Activated CD4-positive, CD25-positive, alpha-beta regulatory T cell treated with anti-CD3 and anti-CD28 coated beads, Interleukin-2, amount 50 U/mL, for 16 hours (primary cell): ENCODE data around the gene ATXN7L3.
"Not testable (repeated sequence)": the region's sequence is repeated elsewhere in the genome, so short reads cannot be mapped to it uniquely, and the experiment has no call there.

ENCODE experiments used
- DNase-seq: peaks from one replicate; pipeline ENCODE4 v3.0.0-alpha.2; 2020; ENCODE audit warnings: low read depth, low spot score

ATXN7L3 gene, protein sequence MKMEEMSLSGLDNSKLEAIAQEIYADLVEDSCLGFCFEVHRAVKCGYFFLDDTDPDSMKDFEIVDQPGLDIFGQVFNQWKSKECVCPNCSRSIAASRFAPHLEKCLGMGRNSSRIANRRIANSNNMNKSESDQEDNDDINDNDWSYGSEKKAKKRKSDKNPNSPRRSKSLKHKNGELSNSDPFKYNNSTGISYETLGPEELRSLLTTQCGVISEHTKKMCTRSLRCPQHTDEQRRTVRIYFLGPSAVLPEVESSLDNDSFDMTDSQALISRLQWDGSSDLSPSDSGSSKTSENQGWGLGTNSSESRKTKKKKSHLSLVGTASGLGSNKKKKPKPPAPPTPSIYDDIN

DNA sequence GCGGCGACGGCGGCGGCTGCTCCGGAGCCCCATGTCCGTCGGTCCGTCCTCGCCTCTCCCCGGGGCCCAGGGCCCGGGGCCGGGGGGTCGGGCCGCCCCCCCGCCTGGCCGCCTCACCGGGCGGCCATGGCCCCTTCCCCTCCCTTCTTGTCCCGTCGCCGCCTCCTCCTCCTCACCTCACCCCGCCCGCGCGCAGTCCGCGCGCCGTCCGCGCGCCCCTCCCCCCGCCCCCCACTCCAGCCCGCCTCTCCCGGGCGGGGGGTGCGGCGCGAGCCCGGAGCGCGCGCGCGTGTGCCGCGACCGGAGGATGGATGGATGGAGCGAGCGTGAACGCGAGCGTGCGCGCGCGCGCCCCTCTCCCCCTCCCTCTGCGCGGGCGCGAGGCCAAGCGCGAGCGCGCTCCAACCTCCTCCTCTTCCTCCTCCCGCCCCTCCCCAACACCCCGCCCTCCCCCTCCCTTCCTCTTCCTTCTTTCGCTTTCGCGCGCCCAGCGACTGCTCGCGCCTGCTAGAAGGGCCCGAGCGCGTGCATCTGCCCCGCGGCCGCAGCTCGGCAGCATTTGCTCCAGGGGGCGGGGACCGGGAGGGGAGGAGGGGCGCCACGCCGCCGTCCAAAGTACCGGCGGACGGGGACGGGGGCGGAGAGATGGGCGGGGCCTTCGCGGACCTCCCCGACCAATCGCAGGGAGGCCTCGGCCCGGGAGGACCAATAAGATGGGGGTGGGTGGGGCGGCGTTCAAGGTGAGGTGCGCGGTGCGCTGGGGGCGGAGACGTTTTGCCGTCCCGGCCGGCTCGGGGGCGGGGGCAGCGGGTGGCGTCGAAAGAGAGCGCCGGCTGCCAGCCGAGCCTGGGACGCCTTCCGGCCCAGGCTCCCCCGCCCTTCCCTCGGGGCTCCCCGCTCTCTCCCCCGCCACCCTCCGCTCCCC is at the start of gene ATXN7L3:
Gene ATXN7L3 (minus strand): TSS at position 332 of the 925 bp plus-strand sequence. CDS start 1,814 bp downstream, outside the sequence.
- peak; percentile 99 for DNase-seq

DNA sequence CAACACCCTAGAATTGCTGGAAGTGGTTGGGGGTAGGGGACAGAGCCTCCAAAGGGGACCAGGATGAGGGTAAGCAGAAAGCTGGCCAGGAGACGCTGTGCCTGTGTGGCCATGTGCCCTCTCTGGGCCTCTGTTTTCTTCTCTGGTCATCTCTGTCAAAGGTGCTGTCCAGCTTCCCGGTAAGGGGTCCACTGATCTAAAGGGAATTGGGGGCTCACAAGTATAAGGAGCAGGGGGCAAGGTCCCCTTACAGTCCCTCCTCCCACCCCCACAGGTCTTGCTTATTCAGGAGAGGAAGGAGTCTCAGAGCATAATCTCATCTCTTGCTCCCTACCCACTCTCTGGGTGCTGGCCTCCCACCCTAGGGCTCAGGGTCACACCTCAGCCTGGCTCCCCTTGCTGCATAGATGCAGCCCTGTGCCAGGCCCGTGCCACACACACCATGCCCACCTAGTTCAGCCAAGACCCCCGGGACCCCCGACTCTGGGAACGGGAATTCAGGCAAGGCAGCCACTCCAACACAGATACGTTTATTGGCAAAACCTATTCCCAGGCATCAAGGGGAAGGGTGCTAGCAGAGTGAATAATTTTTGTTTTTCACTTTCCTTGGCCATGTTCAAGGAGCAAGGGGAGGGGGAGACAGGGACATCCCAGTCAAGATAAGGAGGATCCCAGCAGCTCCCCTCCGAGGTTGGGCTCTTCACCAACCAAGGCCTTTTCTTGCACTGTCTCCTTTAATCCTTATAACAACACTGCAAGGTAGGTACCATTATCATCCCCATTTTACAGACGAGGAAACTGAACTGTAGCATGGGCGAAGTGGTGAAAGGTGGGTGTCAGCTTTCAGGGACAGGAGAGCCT is 48.4 kb upstream of the ATXN7L3 start:
- no peak for DNase-seq

DNA sequence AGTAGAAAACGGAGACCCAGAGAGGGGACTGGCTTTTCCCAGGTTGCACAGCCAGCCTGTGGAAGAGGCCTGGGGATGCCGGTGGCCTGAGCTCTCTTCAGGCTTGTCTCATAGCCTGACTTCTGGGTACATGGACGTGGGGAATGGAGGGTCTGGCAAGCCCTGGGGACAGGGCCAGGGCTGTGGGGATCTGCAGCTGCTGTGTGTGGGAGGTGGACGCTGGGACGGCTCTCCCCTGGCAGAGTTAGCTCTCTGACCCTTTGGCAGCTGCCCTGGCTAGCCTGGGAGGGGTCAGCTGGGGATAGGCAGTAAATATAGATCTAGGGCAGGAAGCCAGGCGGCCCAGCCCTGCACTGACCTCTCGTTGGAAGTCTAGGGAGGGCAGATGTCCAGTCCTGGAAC is 47.8 kb upstream of the ATXN7L3 start:
- DNase-seq: no peak

DNA sequence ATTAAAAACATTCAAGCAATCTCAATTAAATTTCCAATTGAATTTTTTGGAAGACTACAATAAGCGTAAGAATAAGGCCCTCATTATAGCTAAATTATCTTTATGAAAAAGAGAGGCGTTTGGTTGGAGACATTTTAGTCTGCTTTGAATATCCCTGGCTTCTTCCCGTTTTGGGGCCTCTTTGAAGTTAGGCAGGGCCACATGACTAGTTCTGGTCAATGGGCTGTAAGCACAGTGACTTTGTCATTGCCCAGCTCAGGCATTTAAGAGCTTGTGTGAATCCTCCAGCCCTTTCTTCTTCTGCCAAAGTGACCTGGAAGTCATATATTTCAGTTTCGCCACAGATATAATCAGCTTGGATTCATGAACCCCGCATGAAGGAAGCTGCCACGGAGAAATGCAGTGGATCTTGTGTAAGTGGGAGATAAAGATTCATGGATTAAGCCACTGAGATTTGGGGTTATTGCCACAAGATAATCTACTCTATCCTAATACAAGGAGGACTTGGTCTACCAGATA is 41.5 kb upstream of the ATXN7L3 start:
- DNase-seq: no peak

DNA sequence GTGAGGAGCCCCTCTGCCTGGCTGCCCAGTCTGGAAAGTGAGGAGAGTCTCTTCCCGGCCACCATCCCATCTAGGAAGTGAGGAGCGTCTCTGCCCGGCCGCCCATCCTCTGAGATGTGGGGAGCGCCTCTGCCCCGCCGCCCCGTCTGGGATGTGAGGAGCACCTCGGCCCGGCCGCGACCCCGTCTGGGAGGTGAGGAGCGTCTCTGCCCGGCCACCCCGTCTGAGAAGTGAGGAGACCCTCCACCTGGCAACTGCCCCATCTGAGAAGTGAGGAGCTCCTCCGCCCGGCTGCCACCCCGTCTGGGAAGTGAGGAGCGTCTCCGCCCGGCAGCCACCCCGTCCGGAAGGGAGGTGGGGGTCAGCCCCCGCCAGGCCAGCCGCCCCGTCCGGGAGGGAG is 38.2 kb upstream of the ATXN7L3 start:
- DNase-seq: not testable (repeated sequence)

DNA sequence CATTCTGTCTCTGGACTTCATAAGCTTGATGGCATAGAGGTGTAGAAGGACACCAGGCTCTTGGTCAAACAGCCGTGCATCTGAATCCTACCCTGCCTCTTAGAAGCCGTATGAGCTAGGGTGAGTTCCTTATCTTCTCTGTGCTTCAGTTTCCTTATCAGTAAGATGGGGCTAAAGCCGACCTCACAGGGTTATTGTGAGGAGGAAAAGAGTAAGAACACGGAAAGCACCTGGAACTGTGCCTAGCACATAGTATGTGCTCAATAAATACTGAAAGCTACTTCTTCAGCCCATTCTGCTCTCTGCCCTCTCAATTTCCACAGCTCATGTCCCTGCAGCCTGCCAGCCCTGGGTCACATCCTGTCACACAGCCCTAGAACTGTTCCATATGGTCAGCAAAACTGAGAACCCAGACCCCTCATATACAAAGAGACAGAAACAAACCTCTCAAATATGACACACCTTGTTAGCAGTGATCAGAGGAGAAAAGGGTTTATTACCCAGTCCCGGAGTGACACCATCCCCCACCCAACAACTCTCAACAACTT is 36.8 kb upstream of the ATXN7L3 start:
- DNase-seq: no peak

DNA sequence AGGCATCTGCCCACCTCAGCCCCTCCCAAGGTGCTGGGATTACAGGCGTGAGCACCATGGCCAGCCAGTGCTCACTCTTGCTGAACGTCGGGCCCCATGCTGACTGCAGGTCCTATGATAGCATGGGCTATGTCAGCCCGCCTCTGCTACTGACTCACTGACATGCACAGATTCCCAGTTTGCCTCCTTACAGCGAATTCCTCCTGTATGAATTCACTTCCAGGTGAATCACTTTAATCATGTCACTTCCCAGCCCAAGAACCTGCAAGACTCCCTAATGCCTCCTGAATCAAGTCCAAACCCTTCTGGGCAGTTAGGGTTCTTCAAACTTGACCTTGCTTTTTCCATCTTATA is 35.9 kb upstream of the ATXN7L3 start:
- DNase-seq: no peak

DNA sequence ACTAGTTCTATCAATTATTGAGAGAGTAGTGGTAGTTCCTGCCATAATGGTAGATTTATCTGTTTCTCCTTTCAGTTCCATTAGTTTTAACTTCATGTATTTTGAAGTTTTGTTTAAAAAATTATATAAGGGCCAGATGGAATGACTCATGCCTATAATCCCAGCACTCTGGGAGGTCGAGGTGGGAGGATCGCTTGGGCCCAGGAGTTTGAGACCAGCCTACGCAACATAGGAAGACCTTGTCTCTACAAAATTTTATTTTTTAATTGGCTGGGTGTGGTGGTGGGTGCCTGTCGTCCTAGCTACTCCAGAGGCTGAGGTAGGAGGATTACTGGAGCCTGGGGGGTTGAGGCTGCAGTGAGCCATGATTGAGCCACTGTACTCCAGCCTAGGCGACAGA is 33.9 kb upstream of the ATXN7L3 start:
- DNase-seq: no peak

DNA sequence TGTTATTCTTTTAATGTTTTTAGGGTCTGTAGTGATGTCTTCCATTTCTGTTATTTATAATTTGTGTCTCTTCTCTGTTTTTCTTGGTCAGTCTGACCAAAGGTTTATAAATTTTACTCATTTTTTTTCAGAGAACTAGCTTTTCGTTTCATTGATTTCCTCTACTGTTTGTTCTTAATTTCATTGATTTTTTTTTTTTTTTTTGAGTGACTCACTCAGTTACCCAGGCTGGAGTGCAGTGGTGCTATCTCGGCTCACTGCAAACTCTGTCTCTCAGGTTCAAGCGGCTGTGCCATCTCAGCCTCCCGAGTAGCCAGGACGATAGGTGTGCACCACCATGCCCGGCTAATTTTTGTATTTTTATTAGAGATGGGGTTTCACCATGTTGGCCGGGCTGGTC is 32.4 kb upstream of the ATXN7L3 start:
- DNase-seq: no peak

DNA sequence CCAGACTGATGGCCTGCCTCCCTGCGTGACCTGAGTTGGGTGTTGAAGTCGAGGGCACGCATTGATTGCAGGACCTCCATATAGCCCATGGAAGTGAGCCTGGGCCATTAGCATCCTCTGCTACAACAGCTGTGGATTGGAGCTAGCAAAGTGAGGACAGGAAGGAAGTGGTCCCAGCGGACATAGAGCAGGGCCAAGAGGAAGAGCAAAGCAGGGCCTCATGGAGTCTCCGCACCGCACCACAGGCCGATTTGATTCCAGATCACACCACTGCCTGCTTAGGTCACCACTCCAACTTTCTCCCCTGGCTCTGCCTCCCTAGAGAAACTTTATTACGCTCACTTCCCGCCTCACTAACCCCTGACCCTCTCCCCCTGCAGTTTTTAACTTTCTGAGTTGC is 30.5 kb upstream of the ATXN7L3 start:
- no peak for DNase-seq

DNA sequence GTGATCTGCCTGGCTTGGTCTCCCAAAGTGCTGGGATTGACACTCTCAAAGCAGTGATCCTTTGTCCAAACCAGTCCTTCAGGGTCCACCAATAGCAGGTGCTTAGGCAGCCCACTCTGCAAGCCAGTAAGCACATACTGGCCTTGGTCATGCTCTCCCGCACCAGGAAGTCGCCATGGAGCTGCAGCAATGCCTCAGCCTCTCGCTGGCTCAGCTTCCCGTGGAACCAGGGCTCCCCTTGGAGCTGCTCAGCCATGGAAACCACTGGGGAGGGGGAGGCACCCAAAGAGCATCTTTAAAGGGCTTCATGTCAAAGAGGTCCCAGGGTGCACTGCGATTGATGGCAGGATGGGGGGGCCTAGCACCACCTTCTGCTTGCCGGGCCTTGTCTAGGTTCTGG is 29.4 kb upstream of the ATXN7L3 start:
- no peak for DNase-seq

DNA sequence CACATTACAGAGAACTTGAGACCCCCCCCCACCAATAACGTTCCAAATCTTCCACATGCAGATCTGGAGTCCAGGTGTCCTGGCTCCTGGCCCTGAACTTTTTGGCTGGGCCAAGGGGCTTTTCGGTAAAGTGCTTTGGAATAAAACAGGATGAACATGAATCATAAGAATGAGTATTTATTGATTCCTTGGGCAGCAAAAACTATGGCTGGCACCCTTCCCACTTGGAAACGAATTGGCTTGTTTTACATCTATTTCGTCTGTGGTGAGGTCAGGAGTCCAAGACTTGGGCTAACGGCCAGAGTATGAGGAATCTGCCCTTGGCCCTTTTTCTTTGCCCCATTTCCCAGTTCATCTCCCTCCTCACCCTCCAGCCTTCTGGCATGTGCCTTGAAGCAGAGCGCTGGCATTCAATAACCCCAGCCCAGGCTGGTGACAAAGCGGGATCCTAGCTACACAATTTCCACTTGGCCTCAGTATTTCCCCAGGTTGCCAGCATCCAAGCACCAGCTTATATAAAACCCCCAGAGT is 23.9 kb upstream of the ATXN7L3 start:
- no peak for DNase-seq

DNA sequence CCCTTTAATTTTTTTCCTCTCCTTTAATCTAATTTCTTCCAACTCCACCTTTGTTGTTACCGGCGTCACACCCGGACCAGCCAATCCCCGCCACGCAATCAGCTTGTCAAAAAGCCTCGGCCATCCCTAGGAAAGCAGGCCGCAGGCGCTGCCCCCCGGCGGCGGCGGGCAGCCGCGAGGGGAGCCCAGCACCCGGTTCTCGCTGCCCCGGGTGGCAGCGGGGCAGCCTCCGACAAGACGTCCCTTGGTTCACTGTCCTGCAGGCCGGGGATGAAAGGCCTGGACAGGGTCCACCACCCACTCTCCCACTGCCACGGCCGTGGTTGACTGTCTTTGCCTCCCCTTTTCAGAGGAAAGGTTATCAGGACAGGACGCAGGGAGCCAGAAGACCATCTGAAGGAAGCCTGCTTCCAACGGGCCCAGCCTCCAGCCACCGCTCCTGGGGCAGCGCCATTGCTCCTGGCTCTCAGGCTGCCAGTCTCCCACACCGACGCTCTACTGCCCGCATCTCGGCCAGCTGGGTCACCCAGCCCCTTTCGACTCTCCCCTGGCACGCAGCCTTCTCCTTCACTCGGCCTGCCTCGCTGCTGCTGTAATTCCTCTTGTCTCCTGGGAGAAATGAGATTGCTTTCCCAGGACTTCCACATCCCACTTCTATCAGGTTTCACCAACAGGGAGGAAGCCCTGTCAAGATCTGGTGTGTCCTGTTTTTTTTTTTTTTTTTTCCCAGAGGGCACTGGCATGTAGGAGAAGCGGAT is 22.6 kb upstream of the ATXN7L3 start:
- DNase-seq: no peak

DNA sequence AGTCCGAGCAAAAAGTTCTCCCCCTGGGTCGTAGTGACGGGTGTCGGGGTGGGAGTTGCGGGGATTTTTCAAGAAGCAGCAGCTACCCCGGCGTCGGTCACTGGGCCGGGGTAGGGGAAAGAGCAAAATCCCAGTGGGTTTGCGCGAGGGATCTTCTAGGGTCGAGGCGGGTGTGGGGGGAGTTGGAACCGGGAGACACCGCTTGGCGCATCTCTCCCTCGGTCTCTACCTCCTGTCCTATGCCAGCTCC is 22.1 kb upstream of the ATXN7L3 start:
- DNase-seq: no peak

DNA sequence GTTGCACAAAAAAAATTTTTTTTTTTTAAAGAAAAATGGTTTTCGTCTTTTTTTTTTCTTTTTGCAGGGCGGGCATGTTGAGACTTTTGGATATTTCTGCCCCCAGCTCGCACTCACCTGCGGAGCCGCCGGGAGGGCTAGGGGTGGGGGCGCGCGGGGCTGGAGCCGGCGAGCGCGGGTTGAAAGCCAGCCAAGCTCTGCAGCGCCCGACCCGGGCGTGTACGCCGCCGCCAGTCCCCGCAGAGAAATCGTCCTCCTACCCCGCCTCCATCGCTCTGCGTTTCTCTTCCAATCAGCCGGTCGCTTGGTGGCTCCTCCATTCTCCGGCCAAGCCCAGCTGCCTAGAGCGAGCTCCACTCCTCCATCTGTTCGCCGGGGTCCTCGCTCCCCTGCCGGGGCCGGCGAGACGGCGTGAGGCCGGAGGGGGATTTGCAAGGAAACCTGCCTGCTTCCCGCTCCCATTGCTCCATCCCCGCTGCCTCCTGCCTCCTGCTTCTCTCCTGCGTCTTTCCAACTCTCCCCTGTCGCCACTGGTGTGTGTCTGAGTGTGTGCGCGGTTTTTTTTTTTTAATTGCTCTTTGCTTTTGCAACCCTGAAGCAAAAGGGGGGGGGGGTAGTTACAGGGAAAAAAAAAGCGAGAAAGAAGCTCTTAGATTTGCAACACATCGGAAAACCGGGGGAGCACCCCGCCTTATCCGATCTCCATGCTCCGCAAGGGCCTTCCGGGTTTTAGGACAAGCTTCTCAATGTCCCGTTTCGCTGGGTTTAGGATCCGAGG is 21.6 kb upstream of the ATXN7L3 start:
- DNase-seq: no peak

DNA sequence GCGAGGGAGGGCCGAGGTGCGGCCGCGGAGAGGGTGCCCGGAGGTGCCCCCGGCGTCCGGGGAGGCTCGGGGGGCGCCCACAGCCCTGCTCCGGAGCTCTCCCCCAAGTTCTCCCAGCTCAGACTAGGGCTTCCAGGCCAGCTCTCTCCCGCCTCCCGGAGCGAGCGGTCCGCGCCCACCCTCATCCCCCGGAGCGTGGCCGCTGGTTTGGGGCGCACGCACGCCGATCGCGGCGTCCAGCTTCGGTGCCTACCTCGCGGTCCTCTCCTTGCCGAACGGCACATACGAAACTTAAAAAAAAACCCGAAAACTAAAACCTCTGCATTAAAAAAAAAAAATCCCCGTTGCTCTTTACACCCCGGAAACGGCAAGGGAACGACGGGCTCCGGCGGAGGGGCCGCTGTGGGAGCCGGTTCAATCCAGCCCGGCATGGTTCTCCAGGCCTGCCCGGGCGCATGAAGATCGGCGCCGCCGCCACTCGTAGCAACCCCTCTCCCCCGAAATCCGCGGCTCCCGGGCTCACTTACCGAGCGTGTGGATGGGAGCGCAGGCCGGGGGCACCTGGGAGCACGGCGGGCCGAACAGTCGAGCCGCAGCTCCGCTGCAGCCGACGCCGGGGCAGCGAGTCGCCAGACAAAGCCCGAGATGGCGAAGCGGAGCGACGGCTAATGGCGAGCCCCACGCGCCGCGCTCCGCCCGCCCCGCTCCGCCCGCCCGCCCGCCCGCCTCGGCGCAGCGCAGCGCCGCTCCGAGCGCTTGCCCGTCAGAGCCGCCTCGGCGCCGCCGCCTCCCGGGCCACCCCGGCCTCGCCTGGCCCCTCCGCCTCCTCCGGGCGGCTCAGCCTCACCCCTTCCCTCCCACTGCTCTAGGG is 20.8 kb upstream of the ATXN7L3 start:
- no peak for DNase-seq

DNA sequence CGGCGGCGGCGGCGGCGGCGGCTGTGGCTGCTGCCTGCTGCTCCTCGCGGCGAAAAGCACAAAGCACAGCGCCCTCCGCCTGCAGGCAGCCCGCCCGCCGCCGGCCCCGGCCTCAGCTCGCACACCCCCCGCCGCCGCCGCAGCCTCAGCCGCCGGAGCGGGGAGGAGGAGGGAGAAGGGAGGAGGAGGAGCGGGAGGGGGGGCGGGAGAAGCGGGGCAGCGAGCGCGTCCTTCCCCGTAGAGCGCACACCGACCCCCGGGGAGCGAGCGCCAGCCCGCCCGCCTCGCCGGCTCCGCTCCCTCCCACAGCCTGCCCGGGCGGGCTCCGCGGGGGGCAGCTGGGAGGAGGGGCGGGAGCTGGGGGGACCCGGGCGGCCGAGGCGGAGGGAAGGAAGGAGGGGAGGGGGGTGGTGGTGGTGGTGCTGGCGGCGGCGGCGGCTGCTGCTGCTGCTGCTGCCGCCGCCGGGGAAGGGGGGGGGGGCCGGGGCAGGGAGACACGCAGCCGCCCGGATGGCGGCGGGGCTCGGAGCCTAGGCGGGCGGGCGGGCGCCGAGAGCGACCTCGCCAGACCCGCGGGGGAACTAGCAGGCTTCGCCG is 20.0 kb upstream of the ATXN7L3 start, which contains the start of gene UBTF:
Gene UBTF (minus strand): TSS at position 60 of the 597 bp plus-strand sequence. CDS start 1,446 bp downstream, outside the sequence.
- DNase-seq: peak; percentile 38

DNA sequence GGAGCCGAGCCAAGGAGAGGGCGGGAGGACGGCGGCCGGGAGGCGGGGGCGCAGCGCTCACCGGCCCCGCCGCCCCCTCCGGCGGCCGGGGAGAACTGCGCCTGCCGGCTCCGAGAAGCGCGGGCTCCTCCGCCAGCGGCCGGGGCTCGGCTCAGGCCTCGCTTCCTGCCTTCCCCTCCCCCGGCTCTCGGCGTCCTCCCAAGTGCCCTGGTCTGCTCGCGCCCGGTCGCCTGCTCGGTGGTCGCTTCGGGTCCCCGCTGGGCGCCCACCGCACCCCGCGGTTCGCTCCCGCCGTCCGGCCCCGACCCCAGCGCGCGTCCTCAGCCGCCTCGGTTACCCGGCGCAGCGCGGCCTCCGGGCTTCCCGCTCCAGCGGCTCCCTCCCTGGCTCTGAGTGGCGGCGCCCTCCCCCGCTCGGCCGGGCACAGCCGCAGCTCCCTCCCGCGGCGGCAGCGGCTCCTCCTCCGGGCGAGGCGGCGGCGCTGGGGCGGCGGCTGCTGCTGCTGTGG is 19.5 kb upstream of the ATXN7L3 start:
- peak; percentile 40 for DNase-seq
